Chondrocyte (in vitro differentiated cells): Measurements from ENCODE around the gene MCHR2. TPM values are rescaled to one million over a fixed set of nuclear protein-coding genes. Genes with fewer than 3 reads are reported as not detected.

Experiments used
- DNase-seq: peaks from one replicate; pipeline ENCODE4 v3.0.0; 2021; ENCODE audit warnings: mixed read lengths, low spot score
- H3K27ac Mint-ChIP-seq: one replicate; pipeline ENCODE4 v1.8.0; 2021; ENCODE audit warnings: mild to moderate bottlenecking, moderate library complexity, mixed read lengths; ENCODE audit not compliant: unreplicated experiment
- H3K27me3 Mint-ChIP-seq: 2 replicates; pipeline ENCODE4 v1.8.0; 2021; ENCODE audit warnings: low read depth, mixed read lengths
- H3K36me3 Mint-ChIP-seq: 2 replicates; pipeline ENCODE4 v1.8.0; 2021; ENCODE audit warnings: low read depth, mixed read lengths
- H3K4me1 Mint-ChIP-seq: 2 replicates; pipeline ENCODE4 v1.8.0; 2021; ENCODE audit warnings: low read depth, mild to moderate bottlenecking, mixed read lengths
- H3K4me3 Mint-ChIP-seq: one replicate; pipeline ENCODE4 v1.8.0; 2021; ENCODE audit warnings: mild to moderate bottlenecking, moderate library complexity, mixed read lengths; ENCODE audit not compliant: unreplicated experiment
- H3K9me3 Mint-ChIP-seq: 2 replicates; pipeline ENCODE4 v1.8.0; 2021; ENCODE audit warnings: low read depth, mixed read lengths
- CTCF ChIP-seq: fragments of 200-600 bp; sonication (generic); IDR thresholded peaks from 2 replicates; pipeline ENCODE4 v1.5.0; 2021; ENCODE audit warnings: antibody characterized with exemption, mild to moderate bottlenecking, moderate library complexity
- total RNA-seq: library from RNA; stranded (reverse); gene quantifications from 3 replicates; pipeline ENCODE4 v1.2.1, GENCODE V29; 2021

MCHR2 gene
- total RNA-seq, 1 donor from 2014 or later = not detected

GRCh38 chr6:99871641-99872040, 122.4 kb downstream of the MCHR2 start:
- DNase-seq = no peak
- no peak for TF ChIP-seq CTCF
- peaks cover 42% of the 10 kb centered on the region for H3K27me3 Mint-ChIP-seq
- H3K4me3 Mint-ChIP-seq = no peak overlapping the region
- no peaks in the 10 kb centered on the region for H3K9me3 Mint-ChIP-seq
- no peaks in the 10 kb centered on the region for H3K36me3 Mint-ChIP-seq
- H3K27ac Mint-ChIP-seq = no peak overlapping the region
- peaks cover 5% of the 10 kb centered on the region for H3K4me1 Mint-ChIP-seq
